GM21381 (cell line): ENCODE measurements around the gene PRSS56.

Experiments
- ATAC-seq: cut with Tn5 transposase; IDR thresholded peaks from one replicate; pipeline ENCODE4 v1.9.1; 2021; ENCODE audit warnings: mild to moderate bottlenecking, moderate library complexity; ENCODE audit not compliant: unreplicated experiment

Gene PRSS56

GRCh38 chr2:232501794-232502390 lies 18.3 kb upstream of the PRSS56 start:
- no peak for ATAC-seq

GRCh38 chr2:232502511-232502910 lies 17.7 kb upstream of the PRSS56 start:
- no peak for ATAC-seq

GRCh38 chr2:232502911-232503808 lies 17.0 kb upstream of the PRSS56 start:
- ATAC-seq: no peak

DNA sequence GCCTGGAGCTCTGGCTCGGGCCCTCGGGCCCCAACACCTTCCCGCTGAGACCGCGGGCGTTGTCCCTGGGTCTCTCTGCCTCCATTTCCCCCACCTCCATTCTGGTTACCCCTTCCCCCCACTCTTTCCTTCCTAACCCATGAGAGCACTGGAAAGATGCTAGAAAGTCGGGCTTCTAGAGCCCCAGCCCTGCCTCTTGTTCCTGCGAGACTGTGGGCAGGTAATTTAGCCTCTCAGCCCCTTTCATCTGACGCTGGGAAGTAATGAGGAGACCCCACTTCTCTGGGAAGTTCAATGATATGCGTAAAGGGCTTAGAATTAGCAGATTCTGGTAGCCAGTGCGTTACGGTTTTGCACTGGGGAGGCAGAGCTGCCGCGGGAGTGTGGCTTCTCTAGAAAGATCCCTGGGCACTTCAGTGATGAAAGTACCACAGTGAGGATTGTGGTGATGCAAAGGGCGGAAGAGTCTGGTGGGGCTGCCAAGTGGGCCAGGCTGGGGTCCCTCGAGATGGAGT lies 16.3 kb upstream of the PRSS56 start:
- no peak for ATAC-seq

DNA sequence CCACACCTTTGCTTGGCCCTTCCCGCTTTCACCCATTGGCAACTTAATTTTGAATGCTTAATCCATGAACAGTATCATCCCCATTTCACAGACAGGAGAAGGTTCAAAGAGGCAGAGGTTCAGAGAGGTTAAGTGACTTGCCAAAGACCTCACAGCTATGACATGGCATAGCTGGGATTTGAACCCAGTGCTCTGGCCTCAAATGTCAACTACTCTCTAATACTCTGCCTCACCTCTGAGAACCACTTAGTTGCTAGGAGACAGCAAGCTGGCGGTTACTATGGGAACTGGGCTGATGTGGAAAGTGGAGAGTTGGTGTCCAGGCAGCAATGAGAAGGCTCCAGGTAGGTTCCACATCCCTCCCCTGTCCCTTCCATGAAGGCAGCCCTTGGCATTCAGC lies 15.8 kb upstream of the PRSS56 start:
- ATAC-seq: no peak

GRCh38 chr2:232505856-232506255 lies 14.3 kb upstream of the PRSS56 start:
- ATAC-seq: no peak

- ATAC-seq: no peak
Observed at GRCh38 chr2:232506709-232507108, 13.5 kb upstream of the PRSS56 start.

DNA sequence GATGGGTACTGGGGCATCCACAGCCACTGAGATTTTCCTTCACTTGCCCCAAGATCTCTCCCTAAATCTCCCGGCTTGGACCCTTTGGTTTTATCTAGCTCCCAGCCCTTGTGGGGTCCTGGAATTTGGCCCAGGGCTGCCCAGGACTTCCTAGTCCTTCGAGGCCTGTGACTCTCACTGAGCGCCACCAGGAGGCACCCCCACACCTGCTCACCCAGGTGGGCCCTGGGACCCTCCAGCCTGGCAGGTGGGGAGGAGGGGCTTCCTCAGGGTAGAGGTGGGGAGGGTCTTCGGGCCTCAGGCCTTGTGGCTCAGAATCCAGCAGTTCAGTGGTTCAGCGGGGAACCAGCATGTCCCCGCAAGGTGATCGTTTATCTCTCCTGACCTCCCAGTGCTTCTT lies 11.9 kb upstream of the PRSS56 start:
- ATAC-seq: no peak

DNA sequence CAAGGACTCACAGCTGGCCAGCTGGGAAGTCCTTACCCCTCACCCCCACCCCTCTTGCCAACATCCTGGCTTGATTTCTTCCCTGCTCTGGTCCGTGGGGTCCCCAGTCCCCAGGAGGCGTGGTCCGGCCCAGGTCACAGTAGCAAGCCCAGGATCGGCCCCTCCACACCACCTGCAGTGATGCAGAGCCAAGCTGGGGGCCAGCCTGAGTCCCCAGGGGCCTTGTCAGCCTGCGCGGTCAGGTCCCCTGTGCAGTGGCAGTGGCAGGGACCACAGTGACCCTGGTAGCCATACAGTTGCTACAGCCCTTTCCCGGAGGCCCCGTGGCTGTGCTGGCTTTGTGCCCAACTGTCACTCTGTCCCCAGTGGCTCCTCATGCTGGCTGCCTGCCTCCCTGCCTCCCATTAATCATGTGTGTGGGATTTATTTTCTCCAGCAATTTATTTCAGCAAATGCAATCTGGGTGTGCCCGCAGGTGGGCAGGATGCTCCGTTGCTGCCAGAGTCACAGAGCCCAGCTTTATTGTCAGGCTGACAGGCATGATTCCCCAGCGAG lies 8.8 kb upstream of the PRSS56 start:
- ATAC-seq: no peak

DNA sequence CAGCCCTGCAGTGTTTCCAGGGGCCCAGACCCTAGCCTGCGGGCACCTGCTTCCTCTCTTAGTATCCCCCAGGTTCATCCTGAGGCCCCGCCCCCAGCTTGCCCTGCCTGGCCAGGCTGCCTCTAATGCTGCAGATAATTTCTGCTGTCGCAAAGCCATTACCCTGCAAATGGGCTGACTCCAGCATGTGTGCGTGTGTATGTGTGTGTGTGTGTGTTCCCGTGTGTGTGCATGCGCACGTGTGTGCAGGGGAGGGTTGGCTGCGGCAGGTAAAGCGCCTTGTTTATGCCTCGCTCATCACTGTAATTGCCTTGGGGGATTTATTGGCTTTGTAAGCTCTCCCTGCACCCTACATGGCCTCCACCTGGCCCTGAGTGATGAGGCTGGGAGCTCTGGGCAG lies 7.6 kb upstream of the PRSS56 start:
- ATAC-seq: no peak

DNA sequence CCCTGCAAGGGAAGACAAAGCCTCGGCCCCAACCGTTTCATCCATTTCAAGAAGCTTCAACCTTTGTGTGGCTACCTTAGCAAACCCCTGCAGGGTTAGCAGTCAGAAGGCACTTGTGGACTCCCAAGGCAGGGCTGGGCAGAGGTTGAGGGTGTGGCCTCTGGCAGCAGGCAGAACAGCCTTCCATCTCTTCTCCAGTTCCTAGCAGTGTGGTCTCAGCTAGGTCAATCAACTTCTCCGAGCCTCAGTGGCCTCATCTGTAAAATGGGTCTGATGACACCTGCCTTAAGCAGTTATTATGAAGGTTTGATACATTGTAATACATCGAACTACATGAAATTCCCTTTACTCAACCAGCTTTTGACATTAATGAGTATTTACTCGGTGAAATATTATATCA lies 6.8 kb upstream of the PRSS56 start:
- ATAC-seq: no peak

DNA sequence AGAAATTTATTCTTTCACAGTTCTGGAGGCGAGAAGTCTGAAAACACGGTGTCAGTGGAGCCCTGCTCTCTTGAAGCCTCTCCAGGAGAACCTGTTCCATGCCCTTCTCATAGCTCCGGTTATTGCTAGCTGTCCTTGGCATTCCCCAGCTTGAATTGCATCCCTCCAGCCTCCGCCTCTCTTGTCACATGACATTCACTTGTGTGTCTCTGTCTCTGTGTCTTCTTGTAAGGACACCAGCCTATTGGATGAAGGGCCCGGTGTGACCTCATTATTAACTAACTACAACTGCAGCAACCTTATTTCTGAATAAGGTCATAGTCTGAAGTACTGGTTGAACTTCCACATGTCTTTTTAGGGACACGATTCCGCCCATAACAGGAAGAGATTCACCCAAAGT lies 4.5 kb upstream of the PRSS56 start:
- ATAC-seq: no peak

GRCh38 chr2:232516551-232516950 lies 3.6 kb upstream of the PRSS56 start:
- ATAC-seq: no peak

DNA sequence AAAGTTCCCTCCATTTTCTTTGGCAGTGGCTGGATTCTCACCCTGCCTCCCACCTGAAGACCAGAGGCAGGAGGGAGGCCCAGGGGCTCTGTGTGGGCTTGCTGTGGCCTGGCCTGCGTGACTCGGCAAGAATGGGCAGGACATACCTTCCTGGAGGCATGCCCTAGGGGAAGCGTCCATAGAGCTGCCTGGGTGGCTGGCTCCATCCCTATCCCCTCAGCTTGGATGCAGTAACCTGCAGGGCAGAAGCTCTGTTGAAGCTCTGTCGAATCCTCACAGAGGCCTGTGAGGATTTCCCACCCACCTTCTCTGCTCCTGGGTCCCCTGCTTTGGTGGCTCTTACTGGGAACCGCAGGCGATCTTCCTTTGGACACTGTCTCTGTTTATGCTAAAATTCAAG lies 1.3 kb upstream of the PRSS56 start:
- ATAC-seq: no peak

- no peak for ATAC-seq
Observed at GRCh38 chr2:232520489-232520888, 301 bp downstream of the PRSS56 start.

DNA sequence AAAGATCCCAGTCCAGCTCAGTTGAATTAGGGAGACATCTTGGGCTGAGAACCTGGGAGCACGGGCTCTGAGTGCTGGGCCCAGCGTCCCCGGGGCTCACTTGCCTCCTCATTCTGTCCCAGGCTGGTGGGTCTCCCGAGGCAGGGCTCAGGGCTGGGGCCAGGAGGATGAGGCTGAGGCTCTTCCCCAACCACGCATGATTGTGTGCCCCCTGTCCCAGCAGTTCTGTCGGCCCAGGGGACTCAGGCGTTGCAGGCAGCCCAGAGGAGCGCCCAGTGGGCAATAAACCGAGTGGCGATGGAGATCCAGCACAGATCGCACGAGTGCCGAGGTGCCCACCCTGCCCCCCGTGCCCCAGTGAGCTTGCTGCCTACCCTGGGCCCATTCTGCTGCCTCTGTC lies 910 bp downstream of the PRSS56 start:
- ATAC-seq: no peak

DNA sequence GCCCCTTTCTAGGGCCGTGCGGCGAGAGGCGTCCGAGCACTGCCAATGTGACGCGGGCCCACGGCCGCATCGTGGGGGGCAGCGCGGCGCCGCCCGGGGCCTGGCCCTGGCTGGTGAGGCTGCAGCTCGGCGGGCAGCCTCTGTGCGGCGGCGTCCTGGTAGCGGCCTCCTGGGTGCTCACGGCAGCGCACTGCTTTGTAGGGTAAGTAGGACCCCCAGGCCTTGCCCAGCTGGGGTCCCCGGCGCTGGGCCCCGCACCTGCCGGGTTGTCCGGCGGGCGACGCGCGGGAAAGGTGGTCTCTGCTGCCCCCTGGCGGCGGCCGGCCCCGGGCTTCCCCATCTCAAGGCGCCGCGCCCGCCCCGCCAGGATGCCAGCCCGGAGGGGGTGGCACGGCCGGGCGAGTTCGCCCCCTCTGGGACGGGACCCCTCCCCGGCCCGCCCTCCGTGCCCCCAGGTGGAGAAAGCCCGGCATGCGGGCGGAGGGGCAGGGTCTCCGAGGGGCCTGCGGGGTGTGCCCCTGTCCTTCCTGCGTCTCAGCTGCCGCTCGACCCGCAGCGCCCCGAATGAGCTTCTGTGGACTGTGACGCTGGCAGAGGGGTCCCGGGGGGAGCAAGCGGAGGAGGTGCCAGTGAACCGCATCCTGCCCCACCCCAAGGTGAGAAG lies 1.9 kb downstream of the PRSS56 start:
- no peak for ATAC-seq

DNA sequence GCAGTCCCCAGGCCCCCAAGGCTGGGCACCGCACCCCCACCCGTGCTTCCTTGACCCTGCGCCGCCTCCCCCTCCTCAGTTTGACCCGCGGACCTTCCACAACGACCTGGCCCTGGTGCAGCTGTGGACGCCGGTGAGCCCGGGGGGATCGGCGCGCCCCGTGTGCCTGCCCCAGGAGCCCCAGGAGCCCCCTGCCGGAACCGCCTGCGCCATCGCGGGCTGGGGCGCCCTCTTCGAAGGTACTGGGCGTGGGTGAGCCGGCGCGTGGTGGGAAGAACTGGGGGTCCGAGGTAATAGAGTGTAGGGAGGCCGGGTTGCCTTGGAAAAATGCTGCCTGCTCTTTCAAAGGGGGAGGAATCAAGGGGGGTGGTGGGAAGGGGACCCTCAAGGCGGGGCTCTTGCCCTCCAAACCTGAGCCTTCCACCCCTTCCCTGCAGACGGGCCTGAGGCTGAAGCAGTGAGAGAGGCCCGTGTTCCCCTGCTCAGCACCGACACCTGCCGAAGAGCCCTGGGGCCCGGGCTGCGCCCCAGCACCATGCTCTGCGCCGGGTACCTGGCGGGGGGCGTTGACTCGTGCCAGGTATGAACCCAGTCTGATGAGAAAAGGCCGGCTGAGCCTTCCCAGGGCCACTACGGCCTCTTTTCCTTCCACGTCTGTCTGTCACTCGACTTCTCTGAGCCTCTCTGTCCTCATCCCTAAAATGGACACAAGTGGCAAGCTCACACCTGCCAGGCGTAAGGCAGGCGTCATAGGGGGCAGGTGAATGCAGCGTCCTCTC lies 2.6 kb downstream of the PRSS56 start:
- no peak for ATAC-seq

GRCh38 chr2:232523402-232523681 lies 3.2 kb downstream of the PRSS56 start:
- no peak for ATAC-seq

DNA sequence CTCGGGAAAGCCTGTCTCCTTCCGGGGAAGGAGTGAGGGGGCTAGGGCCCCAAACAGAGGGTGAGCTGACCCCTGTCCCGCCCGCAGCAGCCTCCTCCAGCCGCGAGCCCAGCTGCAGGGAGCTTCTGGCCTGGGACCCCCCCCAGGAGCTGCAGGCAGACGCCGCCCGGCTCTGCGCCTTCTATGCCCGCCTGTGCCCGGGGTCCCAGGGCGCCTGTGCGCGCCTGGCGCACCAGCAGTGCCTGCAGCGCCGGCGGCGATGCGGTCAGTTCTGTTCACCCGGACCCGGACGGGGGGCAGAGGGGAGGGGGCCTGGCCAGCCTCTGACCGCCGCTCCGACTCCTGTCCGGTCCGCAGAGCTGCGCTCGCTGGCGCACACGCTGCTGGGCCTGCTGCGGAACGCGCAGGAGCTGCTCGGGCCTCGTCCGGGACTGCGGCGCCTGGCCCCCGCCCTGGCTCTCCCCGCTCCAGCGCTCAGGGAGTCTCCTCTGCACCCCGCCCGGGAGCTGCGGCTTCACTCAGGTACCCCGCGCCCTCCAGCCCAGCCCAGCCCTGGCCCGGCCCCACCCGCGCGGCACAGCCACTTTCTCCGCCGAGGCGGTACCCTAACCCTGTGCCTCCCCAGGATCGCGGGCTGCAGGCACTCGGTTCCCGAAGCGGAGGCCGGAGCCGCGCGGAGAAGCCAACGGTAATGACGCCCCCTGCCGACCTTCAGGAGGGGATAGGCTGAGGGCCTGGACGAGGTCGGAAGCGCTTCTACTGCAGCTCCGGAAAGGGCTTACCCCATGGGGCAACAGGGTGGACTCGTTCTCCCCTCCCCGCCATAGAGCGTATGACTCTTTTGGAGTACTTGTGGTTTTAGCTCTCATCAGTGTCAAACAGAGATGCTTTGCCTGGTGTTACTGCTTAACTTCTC lies 3.8 kb downstream of the PRSS56 start:
- ATAC-seq: no peak
